SU-DHL-6 (cell line): ENCODE results near the gene RGS7.

Source experiments
- H2AFZ ChIP-seq: fragments of 200-600 bp; sonication (generic); 2 replicates; pipeline ENCODE4 v1.6.1; 2014; ENCODE audit warnings: low read depth, mild to moderate bottlenecking, moderate library complexity, mixed read lengths, antibody characterized with exemption, low read length; ENCODE audit not compliant: severe bottlenecking
- H3F3A ChIP-seq: fragments of 200-600 bp; shearing (Covaris generic); 2 replicates; pipeline ENCODE4 v1.6.0; 2016; ENCODE audit warnings: antibody characterized with exemption, mild to moderate bottlenecking; ENCODE audit not compliant: insufficient read depth
- H3K27ac ChIP-seq: fragments of 200-600 bp; sonication (generic); 2 replicates; pipeline ENCODE4 v1.5.1; 2016; ENCODE audit warnings: low read depth, mild to moderate bottlenecking, low read length, moderate library complexity, mixed read lengths
- H3K27me3 ChIP-seq: fragments of 200-600 bp; sonication (generic), shearing (Covaris generic); 2 replicates; pipeline ENCODE4 v1.6.0; 2014; ENCODE audit warnings: mild to moderate bottlenecking, low read length
- H3K36me3 ChIP-seq: fragments of 200-600 bp; sonication (generic); 2 replicates; pipeline ENCODE4 v1.6.1; 2014; ENCODE audit warnings: mild to moderate bottlenecking, low read length, mixed read lengths
- H3K4me2 ChIP-seq: fragments of 300-600, 200-600 bp; shearing (Covaris generic), sonication (generic); 2 replicates; pipeline ENCODE4 v1.6.0; 2014; ENCODE audit warnings: low read length, low read depth, mild to moderate bottlenecking; ENCODE audit not compliant: poor library complexity, severe bottlenecking
- H3K4me3 ChIP-seq: fragments of 200-600 bp; sonication (generic); 2 replicates; pipeline ENCODE4 v1.5.1; 2014; ENCODE audit warnings: antibody characterized with exemption, low read length, mild to moderate bottlenecking, mixed read lengths; ENCODE audit not compliant: insufficient read depth, poor library complexity, severe bottlenecking
- H3K79me2 ChIP-seq: fragments of 200-600 bp; sonication (generic); 2 replicates; pipeline ENCODE4 v1.6.1; 2014; ENCODE audit warnings: mild to moderate bottlenecking, low read length, moderate library complexity; ENCODE audit not compliant: insufficient read depth
- H3K9ac ChIP-seq: fragments of 200-600 bp; sonication (generic); 2 replicates; pipeline ENCODE4 v1.7.0; 2014; ENCODE audit warnings: mild to moderate bottlenecking, low read length
- H3K9me2 ChIP-seq: fragments of 200-600 bp; sonication (generic); replicated peaks from 2 replicates; pipeline ENCODE4 v1.6.1; 2014; ENCODE audit warnings: low read length; ENCODE audit not compliant: insufficient read depth
- H3K9me3 ChIP-seq: fragments of 200-600 bp; sonication (generic); 2 replicates; pipeline ENCODE4 v1.6.1; 2014; ENCODE audit warnings: low read length, mixed read lengths; ENCODE audit not compliant: insufficient read depth
- H4K20me1 ChIP-seq: fragments of 200-600 bp; sonication (generic); 2 replicates; pipeline ENCODE4 v1.6.1; 2014; ENCODE audit warnings: low read depth, mild to moderate bottlenecking, antibody characterized with exemption, low read length, moderate library complexity, mixed read lengths
- EZH2phosphoT487 ChIP-seq: fragments of 200-600 bp; sonication (generic), shearing (Covaris generic); conservative IDR thresholded peaks from 2 replicates; pipeline ENCODE4 v1.6.1; 2018; ENCODE audit warnings: mild to moderate bottlenecking, antibody characterized with exemption, low read length, moderate library complexity, mixed read lengths
- TF ChIP-seq, protein P1 (sequence below): fragments of 200-600 bp; sonication (generic); IDR thresholded peaks from one replicate; pipeline ENCODE4 v1.5.1; 2017; ENCODE audit warnings: antibody characterized with exemption, mild to moderate bottlenecking, low read length, moderate library complexity; ENCODE audit not compliant: insufficient read depth, poor library complexity, severe bottlenecking

Gene RGS7

DNA sequence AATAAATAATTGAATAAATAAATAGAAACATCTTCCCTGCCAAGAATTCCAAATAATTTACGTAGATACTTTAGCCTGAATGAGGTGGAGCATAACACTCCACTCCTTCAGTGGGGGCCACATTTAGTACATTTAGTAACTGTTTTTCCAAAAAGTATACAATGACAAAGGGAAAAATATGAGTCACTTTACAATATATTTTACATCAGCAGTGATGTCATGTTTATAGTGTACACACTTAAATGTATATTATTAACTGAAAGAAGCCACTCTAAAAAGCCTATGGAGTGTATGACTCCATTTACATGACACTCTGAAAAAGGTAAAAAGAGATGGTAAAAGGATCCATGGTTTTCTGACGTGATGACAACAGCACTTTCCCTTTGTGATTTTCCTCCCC, 400.6 kb downstream of the RGS7 start:
- H3K79me2 ChIP-seq, result no peaks in the 10 kb centered on the region
- no peak overlapping the region for H3K27ac ChIP-seq
- H3K36me3 ChIP-seq, result no peaks in the 10 kb centered on the region
- TF ChIP-seq, protein P1, sequence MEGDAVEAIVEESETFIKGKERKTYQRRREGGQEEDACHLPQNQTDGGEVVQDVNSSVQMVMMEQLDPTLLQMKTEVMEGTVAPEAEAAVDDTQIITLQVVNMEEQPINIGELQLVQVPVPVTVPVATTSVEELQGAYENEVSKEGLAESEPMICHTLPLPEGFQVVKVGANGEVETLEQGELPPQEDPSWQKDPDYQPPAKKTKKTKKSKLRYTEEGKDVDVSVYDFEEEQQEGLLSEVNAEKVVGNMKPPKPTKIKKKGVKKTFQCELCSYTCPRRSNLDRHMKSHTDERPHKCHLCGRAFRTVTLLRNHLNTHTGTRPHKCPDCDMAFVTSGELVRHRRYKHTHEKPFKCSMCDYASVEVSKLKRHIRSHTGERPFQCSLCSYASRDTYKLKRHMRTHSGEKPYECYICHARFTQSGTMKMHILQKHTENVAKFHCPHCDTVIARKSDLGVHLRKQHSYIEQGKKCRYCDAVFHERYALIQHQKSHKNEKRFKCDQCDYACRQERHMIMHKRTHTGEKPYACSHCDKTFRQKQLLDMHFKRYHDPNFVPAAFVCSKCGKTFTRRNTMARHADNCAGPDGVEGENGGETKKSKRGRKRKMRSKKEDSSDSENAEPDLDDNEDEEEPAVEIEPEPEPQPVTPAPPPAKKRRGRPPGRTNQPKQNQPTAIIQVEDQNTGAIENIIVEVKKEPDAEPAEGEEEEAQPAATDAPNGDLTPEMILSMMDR, result no peak
- TF ChIP-seq EZH2phosphoT487, result no peak
- no peaks in the 10 kb centered on the region for H3K9me3 ChIP-seq
- H3K27me3 ChIP-seq, result no peaks in the 10 kb centered on the region
- no peaks in the 10 kb centered on the region for H3K9me2 ChIP-seq
- no peak overlapping the region for H3K9ac ChIP-seq
- H3K4me2 ChIP-seq, result no peak overlapping the region
- no peaks in the 10 kb centered on the region for H3F3A ChIP-seq
- no peak overlapping the region for H2AFZ ChIP-seq
- H3K4me3 ChIP-seq, result no peak overlapping the region
- H4K20me1 ChIP-seq, result no peaks in the 10 kb centered on the region

DNA sequence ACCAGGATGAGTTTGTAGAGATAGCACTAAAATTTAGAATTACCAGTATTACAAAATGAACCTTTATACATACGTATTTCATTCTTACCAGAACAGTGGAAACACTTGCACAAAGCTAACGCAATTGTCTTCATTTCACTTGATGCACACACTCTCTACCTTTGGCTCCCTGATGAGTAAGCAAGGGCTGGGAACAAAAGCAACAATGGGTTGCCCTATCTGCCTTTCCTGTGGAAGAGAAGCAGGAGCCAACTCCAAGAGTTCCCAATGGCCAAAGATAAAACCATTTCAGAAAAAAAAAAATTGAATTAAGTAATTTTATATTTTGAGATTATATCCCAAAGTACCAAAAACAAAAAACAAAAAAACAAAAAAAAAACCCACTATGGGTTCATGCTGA, 401.0 kb downstream of the RGS7 start:
- Histone ChIP-seq H3K4me2 (no peak overlapping the region), H3K36me3 (no peaks in the 10 kb centered on the region)

DNA sequence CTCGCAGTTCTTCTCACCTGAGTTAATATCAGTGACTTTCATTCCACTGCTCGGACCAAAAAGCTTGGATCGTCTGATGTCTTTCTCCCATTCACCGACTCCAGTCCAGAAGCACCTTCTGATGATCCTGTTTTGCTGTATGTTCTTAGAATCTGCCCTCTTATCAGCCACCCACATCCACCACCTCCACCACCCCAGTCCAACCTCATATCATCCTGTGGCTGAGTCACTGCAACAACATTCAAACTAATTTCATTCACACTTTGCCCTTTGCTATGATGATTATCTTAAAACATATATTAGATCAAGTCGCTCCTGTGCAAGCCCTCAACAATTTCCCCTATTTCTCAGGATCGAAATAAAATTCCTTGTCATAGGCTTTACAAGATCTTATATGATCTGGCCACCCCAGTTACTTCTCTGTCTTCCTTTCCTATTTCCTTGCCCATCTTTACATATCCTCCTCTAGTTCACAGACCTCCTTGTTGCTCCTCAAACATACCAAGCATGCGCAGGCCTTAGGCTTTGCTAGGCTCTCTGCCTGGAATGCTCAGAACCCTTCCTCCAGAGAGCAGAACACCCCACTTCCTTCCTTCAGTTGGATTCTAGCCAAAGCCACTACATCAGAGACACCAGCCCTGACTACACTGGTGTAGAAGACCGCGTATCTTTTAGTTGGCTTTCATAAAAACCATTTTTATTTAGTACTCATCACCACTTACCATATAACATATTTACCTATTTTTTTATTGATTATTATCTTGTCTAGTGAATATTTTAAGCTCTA, 409.4 kb downstream of the RGS7 start:
- H4K20me1 ChIP-seq, result no peaks in the 10 kb centered on the region
- no peak overlapping the region for H3K27ac ChIP-seq
- H3F3A ChIP-seq, result no peaks in the 10 kb centered on the region
- no peak overlapping the region for H3K4me2 ChIP-seq
- H3K79me2 ChIP-seq, result no peaks in the 10 kb centered on the region
- TF ChIP-seq, protein P1, result no peak
- TF ChIP-seq EZH2phosphoT487, result no peak
- no peak overlapping the region for H3K4me3 ChIP-seq
- H3K9me3 ChIP-seq, result no peaks in the 10 kb centered on the region
- H3K36me3 ChIP-seq, result no peaks in the 10 kb centered on the region
- H3K9me2 ChIP-seq, result no peaks in the 10 kb centered on the region
- H3K27me3 ChIP-seq, result no peaks in the 10 kb centered on the region
- H3K9ac ChIP-seq, result no peak overlapping the region
- no peak overlapping the region for H2AFZ ChIP-seq

More for the DNA sequence above, 401.0 kb downstream of the RGS7 start:
- Histone ChIP-seq H3K9ac (no peak overlapping the region), H3K79me2 (no peaks in the 10 kb centered on the region), H4K20me1 (no peaks in the 10 kb centered on the region), H3K9me2 (no peaks in the 10 kb centered on the region), H3F3A (no peaks in the 10 kb centered on the region), H3K9me3 (no peaks in the 10 kb centered on the region), H2AFZ (no peak overlapping the region), H3K27ac (no peak overlapping the region), H3K4me3 (no peak overlapping the region), H3K27me3 (no peaks in the 10 kb centered on the region)
- TF ChIP-seq, protein P1, result no peak
